Measurements from ENCODE around the gene FKBP10.

Gene FKBP10

GRCh38 chr17:41786227-41787020 lies 26.4 kb upstream of the FKBP10 start, which contains the start of gene JUP:
Gene JUP, minus strand, starts transcription at chr17:41786711. Its CDS starts 14,857 bp downstream, at chr17:41771854.
- peak; percentile 38 for TF ChIP-seq CTCF (IDR thresholded peaks at IDR 0.05; ENCODE audit: borderline replicate concordance, control extremely low read depth, extremely low read depth, insufficient read depth, missing control alignments)
- in situ Hi-C loops (cut with MboI; ENCODE audit: low sequenced_read_pairs, unreplicated experiment): no loop called here
- DNase-seq (ENCODE audit: low spot score): peak; percentile 98

- no peak for TF ChIP-seq CTCF (IDR thresholded peaks at IDR 0.05; ENCODE audit: borderline replicate concordance, control extremely low read depth, extremely low read depth, insufficient read depth, missing control alignments)
- no peak for DNase-seq (ENCODE audit: low spot score)
- in situ Hi-C loops (cut with MboI; ENCODE audit: low sequenced_read_pairs, unreplicated experiment): no loop called here
Observed at GRCh38 chr17:41787021-41787418, 25.8 kb upstream of the FKBP10 start.

- in situ Hi-C loops (cut with MboI; ENCODE audit: low sequenced_read_pairs, unreplicated experiment): no loop called here
- no peak for TF ChIP-seq CTCF (IDR thresholded peaks at IDR 0.05; ENCODE audit: borderline replicate concordance, control extremely low read depth, extremely low read depth, insufficient read depth, missing control alignments)
- no peak for DNase-seq (ENCODE audit: low spot score)
Observed at GRCh38 chr17:41792845-41793783, 19.7 kb upstream of the FKBP10 start.

GRCh38 chr17:41793784-41794539 lies 18.8 kb upstream of the FKBP10 start:
- in situ Hi-C loops (cut with MboI; ENCODE audit: low sequenced_read_pairs, unreplicated experiment): no loop called here
- TF ChIP-seq CTCF (IDR thresholded peaks at IDR 0.05; ENCODE audit: borderline replicate concordance, control extremely low read depth, extremely low read depth, insufficient read depth, missing control alignments): no peak
- no peak for DNase-seq (ENCODE audit: low spot score)

GRCh38 chr17:41794540-41794975 lies 18.2 kb upstream of the FKBP10 start:
- in situ Hi-C loops (cut with MboI; ENCODE audit: low sequenced_read_pairs, unreplicated experiment): no loop called here
- DNase-seq (ENCODE audit: low spot score): no peak
- TF ChIP-seq CTCF (IDR thresholded peaks at IDR 0.05; ENCODE audit: borderline replicate concordance, control extremely low read depth, extremely low read depth, insufficient read depth, missing control alignments): no peak

All from GM13976 (cell line).